GM04504 (cell line): Measurements from ENCODE around the gene BAIAP3.
A peak's percentile ranks its signal among the peaks of the same experiment; 100 is the strongest.

Experiments used
- DNase-seq: peaks from one replicate; pipeline ENCODE4 v3.0.0-alpha.2; 2012; ENCODE audit warnings: low read depth

The BAIAP3 gene

GRCh38 chr16:1371054-1371978 is 37.9 kb downstream of the BAIAP3 start:
- DNase-seq: no peak

GRCh38 chr16:1372292-1372950 is 39.0 kb downstream of the BAIAP3 start:
- DNase-seq: no peak

GRCh38 chr16:1374418-1375297 is 41.2 kb downstream of the BAIAP3 start:
- no peak for DNase-seq

GRCh38 chr16:1375298-1375640 is 41.8 kb downstream of the BAIAP3 start:
- DNase-seq: no peak

GRCh38 chr16:1375741-1376410 is 42.4 kb downstream of the BAIAP3 start:
- DNase-seq: no peak

GRCh38 chr16:1377406-1378010 is 44.1 kb downstream of the BAIAP3 start:
- DNase-seq: no peak

GRCh38 chr16:1378087-1378803 is 44.8 kb downstream of the BAIAP3 start:
- DNase-seq: no peak

GRCh38 chr16:1378804-1379303 is 45.4 kb downstream of the BAIAP3 start:
- DNase-seq: peak; percentile 64

- DNase-seq: peak; percentile 27
Measured at GRCh38 chr16:1379304-1380076, 46.0 kb downstream of the BAIAP3 start.

- no peak for DNase-seq
Measured at GRCh38 chr16:1380195-1380594, 46.8 kb downstream of the BAIAP3 start.

GRCh38 chr16:1381612-1382406 is 48.4 kb downstream of the BAIAP3 start:
- DNase-seq: no peak

GRCh38 chr16:1383556-1383955 is 50.1 kb downstream of the BAIAP3 start:
- no peak for DNase-seq

- DNase-seq: no peak
Measured at GRCh38 chr16:1385232-1385631, 51.8 kb downstream of the BAIAP3 start.

GRCh38 chr16:1387331-1387730 is 53.9 kb downstream of the BAIAP3 start:
- DNase-seq: no peak

- DNase-seq: no peak
Measured at GRCh38 chr16:1389762-1390161, 56.3 kb downstream of the BAIAP3 start.

- no peak for DNase-seq
Measured at GRCh38 chr16:1390239-1390779, 56.9 kb downstream of the BAIAP3 start.

- DNase-seq: no peak
Measured at GRCh38 chr16:1392826-1393225, 59.4 kb downstream of the BAIAP3 start.

GRCh38 chr16:1393613-1394176 is 60.2 kb downstream of the BAIAP3 start:
- no peak for DNase-seq
